Left renal cortex interstitium (tissue), 4 donors: ENCODE results near the gene OPTC. TPM values are rescaled to one million over a fixed set of nuclear protein-coding genes. Genes with fewer than 3 reads are reported as not detected.
"Not testable (repeated sequence)": the region's sequence is repeated elsewhere in the genome, so short reads cannot be mapped to it uniquely, and the experiment has no call there.

Experiments
- DNase-seq, 4 donors: peaks; one replicate each; pipeline ENCODE4 v3.0.0-alpha.2; 2013; ENCODE audit warnings: low read depth in 4 of 4, low spot score in 2 of 4, missing footprints in 1 of 4
- polyA plus RNA-seq, 4 donors: library from polyadenylated mRNA; unstranded; fragments of 120-200 nt; gene quantifications; one replicate each; pipeline ENCODE4 v1.2.1, GENCODE V29; 2013; ENCODE audit not compliant: insufficient read length in 4 of 4

Gene OPTC
- polyA plus RNA-seq, 4 donors, result not detected

DNA sequence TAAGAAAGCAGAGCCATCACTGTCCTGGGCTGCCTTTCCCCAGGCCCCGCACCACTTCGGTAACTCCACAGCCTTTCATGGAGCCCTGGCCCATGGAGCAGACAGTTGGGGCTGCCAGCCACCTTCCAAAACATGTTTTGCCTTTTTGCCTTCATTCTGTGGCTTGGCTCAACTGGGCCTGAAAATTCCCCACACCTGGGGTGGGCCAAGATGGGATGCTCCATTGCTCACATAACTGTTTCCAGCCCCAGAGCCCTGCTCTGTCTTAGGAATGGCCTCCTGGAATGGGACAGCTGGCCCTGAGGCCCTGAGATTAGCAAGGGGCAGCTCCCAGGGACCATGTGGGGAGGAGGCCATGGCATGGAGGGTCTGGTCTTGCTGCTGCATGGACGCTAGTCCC lies 29.2 kb upstream of the OPTC start:
- DNase-seq, result no peak

DNA sequence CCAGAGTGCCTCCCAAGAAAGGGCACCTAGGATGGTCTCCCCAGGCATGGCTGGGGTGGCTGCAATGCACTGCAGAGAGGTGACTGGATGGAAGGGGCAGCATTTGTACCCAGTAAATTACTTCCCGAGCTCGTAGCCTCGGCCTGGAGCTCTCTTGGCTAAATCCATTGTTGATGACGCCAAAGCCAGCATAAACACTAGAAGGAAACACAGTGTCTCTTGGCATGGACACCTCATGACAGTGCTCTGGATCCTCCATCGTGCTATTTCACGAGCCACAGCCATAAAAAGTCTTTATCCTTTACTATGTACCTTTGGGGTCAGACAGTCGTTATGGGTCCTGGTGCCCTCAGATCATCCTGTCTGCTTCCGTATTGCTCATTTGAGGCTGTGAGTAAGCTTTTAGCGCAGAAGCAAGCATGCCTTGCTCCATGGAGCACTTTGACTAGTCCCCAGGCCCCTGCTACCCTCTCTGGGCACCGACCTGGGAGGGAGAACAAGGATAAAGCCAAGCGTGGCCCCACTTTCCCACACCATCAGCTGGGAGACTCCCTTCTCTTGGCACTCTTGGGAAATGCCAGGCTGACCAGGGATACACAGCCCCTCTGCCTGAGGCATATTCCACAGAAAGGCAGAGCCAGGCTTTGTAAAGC lies 28.7 kb upstream of the OPTC start:
- no peak for DNase-seq

DNA sequence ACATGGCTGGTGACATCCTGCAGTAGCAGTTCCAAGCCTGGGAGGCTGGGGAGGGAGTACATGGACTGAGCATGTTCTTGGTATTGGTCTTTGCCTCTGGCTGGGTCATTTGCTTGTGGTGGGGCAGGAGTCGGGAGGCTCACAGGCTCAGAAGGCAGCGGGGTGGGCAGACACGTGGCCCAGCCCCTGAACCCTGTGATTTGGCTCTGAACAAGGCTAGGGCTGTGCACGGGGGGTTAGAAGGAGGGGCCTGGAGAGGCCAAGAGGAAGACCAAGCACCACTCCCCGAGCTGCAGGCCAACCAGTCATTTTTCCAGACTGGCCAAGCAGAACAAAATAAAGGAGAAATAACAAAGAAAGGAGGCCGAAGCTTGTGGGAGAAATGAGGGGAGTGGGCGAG lies 28.0 kb upstream of the OPTC start:
- peak in 1 of 4 donors; percentile 72 for DNase-seq

DNA sequence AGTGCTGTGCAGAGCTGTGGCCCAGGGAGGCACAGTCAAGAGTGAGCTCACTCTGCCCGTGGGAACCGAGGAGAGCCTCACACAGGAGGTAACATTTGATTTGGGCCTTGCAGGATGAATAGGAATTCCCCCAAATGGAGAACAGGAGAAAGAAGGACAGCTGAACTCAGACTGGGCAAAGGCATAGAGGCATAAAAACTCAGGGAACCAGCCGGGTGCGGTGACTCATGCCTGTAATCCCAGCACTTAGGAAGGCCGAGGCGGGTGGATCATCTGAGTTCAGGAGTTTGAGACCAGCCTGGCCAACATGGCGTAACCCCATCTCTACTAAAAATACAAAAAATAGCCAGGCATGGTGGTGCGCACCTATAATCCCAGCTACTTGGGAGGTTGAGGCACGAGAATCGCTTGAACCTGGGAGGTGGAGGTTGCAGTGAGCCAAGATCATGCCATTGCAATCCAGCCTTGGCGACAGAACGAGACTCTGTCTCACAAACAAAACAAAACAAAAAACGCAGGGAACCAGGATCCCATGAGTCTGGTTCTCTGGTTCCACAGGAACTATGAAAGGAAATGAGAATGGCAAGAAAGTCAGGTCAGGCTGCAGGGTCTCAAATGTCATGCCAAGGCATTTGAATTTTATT lies 26.9 kb upstream of the OPTC start:
- DNase-seq, result not testable (repeated sequence)

DNA sequence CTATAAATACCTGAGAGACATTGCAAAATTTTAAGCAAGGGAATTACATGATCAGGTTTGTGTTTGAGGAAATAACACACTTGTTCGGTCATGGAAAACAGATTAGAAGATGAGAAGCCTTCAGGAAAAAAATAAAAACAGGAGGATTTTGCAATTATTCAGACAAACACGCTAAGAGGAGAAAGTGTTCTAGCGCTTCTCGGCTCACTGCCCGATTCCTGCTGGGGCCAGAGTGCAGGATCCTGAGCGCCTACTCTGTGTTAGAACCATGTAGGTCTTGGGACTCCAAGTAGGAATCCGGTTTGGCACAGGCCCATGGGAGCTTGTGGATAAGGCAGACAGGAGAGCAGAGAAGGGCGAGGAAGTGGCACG lies 26.4 kb upstream of the OPTC start:
- no peak for DNase-seq

DNA sequence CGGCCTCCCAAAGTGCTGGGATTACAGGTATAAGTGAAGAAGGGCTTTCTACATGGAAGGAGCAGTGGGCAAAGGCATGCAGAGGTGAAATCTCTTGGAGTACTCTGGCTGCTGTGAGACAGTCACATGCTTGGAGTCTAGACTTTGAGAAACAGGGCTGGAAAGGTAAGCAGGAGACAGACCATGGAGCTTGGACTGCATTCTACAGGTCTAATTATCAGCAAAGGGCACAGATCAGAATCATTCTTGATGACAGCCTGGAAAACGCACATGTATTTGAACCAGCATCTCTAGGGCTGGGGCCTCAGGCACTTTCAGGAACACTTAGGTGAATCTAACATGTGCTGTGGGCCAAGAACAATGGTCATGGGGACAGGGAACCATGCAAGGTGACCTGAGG lies 25.6 kb upstream of the OPTC start:
- no peak for DNase-seq

DNA sequence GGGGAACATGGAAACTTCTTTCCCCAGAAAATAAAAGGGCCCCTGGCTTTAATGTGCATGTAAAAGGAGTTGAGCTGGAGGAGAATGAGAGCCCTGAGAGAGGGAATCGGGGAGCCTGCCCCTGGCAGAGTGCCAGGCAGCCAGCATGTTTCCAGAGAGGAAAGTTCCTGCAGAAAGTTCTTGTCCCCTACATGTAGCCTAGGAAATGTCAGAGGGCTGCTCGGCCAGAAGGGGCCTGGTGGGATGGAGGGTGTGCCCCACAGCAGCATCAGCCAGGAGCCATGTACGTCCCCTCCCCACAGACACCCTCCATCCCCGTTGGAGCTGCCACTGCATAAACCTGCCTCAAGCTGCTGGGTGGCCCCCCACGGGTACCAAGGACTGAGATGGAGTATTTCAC lies 23.7 kb upstream of the OPTC start:
- DNase-seq, result no peak

DNA sequence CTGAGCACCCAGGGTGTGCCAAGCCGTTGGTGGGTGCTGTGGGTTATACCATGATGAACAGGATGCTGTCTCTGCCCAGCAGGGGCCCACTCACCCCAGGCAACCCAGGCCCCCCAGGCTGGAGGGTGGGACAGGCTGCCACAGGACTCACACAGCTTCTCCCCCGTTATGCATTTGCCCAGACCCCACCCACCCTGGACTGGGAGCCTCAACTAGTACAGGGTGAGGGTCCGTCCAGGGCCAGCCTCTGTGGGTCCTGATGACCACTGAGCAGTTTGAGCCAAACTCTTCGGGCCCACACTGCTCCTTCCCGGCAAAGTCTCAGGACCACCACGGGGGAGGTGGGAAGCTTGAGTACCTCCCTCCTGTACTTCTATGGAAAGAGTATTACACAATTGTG lies 22.1 kb upstream of the OPTC start:
- DNase-seq, result no peak

DNA sequence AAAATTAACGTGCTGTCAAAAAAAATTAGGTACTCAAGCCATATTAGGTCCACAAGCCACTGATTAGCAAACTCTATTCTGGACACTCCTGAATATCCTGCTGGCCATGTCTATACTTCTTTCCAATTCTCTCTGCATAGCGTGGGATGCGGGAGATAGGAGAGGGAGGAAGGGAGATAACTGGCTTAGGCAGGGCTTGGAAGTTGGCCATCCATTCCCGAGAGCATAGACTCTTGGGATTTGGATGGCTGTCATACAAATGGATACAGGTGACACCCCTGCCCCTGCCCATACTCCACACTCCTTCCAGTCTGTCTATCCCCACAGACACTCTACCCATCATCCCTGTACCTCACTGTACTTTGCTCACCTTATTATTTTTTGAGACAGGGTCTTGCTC lies 20.7 kb upstream of the OPTC start:
- DNase-seq, result no peak

DNA sequence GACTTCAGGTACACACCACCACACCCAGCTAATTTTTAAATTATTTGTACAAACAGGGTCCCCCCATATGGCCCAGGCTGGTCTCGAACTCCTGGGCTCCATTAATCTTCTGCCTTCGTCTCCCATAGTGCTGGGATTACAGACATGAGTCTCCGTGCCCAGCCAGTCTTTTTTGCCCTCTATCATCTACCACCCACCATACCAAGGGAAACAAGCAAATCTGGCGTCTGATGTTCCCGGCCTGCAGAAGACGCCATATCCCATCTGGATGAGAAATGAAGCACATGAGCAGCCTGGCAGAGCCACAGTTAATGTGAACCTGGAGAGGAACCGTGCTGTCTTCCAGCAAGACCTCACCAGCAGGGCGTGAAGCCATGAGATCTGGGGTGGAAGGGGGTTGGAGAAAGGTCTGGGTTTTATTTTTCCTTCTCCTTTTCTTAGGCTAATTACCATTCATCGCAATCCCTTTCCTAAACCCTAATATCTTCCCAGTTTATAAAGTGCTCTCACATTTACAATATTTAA lies 20.1 kb upstream of the OPTC start:
- no peak for DNase-seq

DNA sequence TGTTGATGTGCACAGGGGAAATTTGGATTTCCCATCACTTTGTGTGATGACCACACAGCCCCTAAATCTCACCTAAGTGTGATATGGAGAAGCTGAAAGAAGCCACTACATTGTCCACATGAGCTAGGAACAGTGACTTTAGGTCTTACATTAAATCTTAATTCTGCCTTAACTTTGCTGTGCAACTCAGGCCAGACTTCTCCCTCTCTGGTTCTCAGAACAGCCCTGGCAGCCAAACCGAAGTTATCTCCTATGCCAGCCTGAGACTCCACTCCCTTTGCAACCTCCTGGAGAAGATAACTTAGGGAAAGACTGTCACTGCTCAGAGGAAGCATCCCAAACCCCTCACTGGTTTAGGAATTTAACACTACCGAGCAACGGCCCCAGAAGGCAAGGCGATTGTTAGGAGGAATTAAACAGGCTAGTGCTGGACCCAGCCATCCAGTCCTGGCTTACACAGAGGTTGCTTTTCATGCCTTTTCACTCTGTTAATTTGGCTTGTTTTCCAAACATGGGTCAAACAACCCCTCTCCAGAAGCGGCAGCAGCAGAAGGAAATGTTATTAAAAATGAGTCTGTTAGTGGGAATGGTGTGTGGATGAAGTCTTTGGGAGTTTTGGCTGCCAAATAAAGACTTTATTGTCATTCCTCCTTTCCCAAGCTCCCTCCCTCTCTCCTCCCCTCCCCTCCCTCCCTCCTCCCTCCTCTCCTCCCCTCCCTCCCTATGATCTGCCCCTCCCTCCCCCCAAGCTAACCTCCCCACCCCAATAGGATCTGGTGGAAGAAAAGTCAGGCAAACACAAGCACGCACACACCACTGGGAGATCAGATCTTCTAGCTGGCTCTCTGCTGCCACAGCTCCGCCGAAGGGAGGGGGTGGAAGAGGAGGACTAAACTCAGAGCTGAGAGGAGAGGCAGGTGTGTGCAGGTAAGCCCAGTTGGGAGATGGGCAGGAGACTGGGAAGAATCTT lies 18.7 kb upstream of the OPTC start, which contains the start of gene PRELP:
PRELP (plus strand) TSS at position 795 of the 970 bp plus-strand sequence. CDS start 7,379 bp downstream, outside the sequence.
- DNase-seq, result no peak

DNA sequence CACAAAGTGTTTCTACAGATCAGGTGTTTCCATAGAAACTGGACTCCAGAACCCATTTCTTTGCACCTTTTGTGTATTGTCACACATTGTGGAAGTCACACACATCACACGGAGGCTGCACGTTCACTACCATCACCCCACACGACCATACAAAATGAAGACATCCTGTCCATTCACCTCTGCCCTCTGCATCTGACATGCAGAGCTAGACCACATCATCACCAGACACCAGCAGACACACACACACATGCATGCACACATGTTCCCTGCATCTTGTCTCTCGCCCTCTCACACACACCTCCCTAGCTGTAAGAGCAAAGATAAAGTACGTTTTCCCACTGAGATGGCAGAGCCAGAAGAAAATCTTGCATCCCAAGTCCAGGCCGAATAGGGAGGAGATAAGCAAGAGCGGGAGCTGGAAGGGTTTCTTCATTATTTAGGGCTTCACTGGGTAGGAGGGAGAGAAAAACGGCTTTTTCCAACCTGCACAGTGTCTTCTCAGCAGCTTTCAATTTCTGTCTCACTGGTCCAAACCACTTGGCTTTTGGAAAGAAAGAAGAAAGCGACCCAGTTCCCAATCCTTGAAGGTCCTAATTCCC lies 17.6 kb upstream of the OPTC start:
- no peak for DNase-seq

DNA sequence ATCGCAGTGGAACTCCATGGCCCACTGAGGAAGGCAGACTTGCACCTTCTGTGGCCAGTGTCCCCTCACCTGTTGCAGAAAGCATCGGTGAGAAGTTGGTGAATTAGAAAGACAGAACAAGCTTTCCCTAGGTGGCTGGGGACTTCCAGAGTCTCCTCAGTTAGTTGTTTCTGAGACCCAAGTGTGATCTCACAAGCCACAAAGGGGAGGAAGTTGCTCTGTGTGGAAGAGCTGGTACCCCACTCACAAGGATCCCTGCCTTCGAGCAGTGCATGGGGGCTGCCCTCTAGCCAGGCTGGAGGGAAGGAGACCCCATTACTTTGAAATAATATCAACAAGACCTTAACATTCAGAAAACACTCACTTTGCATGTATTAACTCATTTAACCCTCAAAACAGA lies 16.2 kb upstream of the OPTC start:
- no peak for DNase-seq

DNA sequence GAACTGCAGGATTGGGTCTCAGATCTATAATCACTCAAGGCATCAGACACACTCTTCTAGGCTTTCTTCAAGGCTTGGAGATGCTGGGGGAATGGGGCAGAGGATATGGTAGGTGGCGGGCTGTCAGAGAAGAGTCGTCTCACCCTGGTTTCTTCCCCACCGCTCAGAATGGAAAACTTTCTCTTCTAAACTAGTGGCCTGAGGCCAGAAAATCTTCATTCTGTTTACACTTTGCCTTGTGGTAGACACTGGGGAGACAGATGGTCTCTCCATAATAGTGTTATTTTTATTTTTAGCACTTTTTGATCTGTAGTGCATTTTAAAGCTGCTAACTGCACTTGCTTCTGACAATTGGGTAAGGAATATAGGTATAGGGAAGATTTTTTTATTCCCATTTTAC lies 15.7 kb upstream of the OPTC start:
- no peak for DNase-seq

DNA sequence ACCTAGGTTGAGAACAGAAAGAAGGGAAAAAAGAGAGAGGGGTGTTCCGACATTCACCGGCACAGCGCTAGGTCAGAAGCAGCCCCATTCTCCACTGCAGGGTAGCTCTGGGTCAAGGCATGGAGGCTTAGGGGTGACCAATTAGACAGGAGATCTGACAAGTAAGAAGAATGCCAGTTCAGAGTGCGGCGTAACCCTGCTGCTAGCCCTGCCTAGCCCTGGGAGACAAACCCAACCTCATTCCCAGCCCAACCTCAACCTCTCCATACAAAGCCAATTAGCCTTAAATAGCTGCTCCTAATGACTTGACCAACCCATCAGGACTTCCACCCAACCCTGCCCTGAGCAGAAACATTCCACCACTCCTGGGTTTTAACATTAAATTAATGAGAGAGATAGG lies 15.0 kb upstream of the OPTC start:
- DNase-seq, result no peak

DNA sequence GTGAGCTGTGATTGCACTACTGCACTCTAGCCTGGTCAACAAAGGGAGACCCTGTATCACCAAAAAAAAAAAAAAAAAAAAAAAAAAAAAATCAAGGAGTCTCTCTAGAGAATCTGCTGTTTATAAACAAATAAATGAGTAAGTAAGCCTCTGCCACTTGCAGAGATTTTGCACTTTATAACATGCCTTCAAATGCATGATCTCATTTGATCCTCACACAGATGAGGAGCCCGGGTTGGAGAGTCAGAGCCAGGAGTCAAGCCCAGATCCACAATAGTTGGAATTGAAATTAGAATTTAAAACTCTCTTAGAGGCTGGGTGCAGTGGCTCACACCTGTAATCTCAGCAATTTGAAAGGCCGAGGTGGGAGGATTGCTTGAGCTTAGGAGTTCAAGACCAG lies 14.3 kb upstream of the OPTC start:
- no peak for DNase-seq

DNA sequence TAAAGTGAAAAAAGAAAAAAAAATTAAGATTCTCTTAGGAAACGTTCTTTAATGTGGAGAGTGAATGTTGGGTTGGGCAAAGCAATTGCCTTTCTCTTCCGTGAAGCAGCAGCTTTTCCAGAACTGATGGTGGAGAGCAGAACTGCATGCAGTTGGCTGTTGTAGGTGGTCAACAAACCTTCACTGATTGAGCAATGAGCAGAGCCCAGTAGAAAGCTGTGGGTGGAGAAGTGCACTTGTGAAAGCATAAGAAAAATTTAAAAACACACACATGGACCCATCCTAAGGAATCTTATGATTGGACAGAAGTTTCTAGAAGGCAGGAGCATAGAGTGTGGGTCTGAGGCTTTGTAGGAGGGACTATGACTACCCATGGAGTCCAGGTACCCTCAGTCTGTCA lies 13.9 kb upstream of the OPTC start:
- DNase-seq, result no peak

DNA sequence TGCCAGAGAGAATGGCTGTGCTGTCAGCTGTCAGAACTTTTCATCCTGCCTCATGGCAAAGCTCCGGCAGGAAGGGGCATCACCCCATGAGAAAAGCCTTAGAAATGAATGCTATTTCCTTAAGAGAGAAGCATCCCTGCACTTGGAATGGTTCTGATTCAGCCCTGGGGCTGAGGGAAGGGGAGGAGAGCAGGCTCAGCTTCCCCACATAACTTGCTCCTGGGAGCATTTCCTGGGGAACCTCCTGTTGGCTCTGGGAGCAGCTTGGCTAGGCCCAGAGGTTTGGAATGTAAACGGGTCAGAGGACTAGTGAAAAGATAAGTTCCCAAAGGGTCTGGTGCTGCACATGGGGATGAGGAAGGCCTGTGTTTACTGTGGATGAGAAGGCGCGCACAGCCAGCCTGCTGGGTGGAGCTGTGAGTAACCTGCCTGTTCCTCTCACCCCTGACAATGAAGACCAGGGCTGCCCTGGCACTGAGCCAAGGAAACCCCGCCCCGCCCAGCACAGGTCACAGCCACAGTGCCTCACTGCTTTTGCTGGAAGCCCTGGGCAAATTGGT lies 13.3 kb upstream of the OPTC start:
- no peak for DNase-seq

DNA sequence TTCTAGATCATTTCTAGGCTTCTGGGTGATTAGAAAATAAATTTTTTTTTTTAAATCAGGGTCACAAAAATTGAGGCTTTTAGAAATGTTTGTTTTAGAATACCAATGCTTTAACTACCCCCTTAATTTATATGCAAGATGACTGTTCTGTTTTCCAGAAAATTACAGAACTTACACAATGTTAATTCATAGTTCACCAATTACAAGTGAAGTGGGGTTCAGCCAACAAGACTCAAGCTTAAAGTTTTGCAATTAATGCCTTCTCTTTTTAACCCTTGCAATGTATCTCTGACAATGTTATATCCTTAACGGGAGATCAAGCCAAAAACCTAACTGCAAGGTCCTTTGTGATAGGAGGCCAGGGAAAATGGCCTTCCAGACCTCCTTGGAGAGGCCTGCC lies 12.8 kb upstream of the OPTC start:
- DNase-seq, result no peak

DNA sequence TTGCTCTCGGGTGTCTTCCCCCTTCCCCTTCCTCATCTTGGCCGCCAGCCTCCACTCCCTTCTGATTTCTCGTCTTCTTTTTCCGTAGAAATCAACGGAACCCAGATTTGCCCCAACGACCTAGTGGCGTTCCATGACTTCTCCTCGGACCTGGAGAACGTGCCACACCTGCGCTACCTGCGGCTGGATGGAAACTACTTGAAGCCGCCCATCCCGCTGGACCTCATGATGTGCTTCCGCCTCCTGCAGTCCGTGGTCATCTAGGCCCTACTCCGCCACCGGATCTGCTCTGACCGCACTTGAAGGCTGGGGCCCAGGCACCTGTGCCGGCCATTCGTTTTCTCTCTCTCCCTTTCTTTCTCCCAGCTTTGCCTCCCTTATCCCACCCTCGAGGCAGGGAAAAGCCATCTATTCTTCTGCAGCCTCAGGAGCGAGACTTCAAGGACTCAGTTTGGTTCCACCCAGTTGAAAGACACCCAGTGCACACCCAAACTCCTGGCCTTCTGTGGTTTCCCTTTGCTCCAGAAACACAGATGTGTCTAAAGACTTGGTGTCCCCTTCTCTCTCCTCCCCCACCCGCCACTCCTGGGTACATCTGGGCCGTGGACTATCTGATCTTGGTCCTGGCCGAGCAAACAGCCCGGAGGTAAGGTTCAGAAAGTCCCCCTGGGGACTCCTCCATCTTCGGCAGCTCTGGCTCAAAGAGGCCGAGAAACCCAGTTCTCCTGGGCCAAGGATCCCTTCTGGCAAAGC lies 7.2 kb upstream of the OPTC start:
- DNase-seq, result no peak
